ENCODE measurements around the gene TMEM81. TPM values are rescaled to one million over a fixed set of nuclear protein-coding genes. Genes with fewer than 3 reads are reported as not detected.

Gene TMEM81, protein sequence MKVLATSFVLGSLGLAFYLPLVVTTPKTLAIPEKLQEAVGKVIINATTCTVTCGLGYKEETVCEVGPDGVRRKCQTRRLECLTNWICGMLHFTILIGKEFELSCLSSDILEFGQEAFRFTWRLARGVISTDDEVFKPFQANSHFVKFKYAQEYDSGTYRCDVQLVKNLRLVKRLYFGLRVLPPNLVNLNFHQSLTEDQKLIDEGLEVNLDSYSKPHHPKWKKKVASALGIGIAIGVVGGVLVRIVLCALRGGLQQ
- polyA plus RNA-seq (2012; rRNA removed), result 1.8 and 2.7 TPM in 2 replicates
- 2.2 and 2.3 TPM in 2 replicates for polyA plus RNA-seq (2012; cell fraction: cytosol; rRNA removed)
- polyA plus RNA-seq (2012; cell fraction: nucleus; rRNA removed), result 1.9 and 3.8 TPM in 2 replicates

DNA sequence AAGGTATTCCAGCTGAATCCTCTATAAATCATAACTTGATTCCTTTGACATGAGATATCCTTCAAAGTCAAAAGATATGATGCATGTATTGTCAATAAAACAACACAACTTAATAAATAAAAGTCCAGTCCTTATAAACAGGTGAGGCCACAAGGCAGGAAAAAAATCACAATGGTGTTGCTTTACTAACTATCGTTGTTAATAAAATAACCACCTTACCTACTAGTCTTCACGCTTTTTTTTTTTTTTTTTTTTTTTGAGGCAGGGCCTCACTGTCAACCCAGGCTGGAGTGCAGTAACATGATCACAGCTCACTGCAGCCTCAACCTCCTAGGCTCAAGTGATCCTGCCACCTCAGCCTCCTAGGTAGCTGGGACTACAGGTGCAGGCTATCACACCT lies at the start of gene TMEM81:
Gene TMEM81 (minus strand): TSS at position 101 of the 400 bp plus-strand sequence. CDS start 140 bp downstream, outside the sequence.
- Histone ChIP-seq H3K9me3 (no peaks in the 10 kb centered on the region), H3K79me2 (ENCODE audit: insufficient read depth) (no peaks in the 10 kb centered on the region), H3K27ac (ENCODE audit: low read depth in 2 of 2, low read length in 1 of 2) (no peak within 1 kb of the TSS), H3K9ac (no peak within 1 kb of the TSS), H3F3A (replicated peaks; ENCODE audit: insufficient read depth) (peaks cover 3% of the 10 kb centered on the region), H3K9me2 (no peaks in the 10 kb centered on the region), H2AFZ (ENCODE audit: low read depth) (no peak within 1 kb of the TSS), H3K36me3 (replicated peaks in 1 of 2; ENCODE audit: control insufficient read depth in 1 of 2, insufficient read depth in 2 of 2, low read length in 1 of 2) (peaks cover 37 to 40% of the 10 kb centered on the region in 2 experiments), H3K4me2 (no peak within 1 kb of the TSS), H3K4me1 (ENCODE audit: control insufficient read depth in 1 of 2, insufficient read depth in 2 of 2, low read depth in 1 of 2, low read length in 1 of 2) (no peaks in the 10 kb centered on the region), H4K20me1 (ENCODE audit: insufficient read depth) (no peaks in the 10 kb centered on the region), H3K27me3 (ENCODE audit: insufficient read depth) (no peaks in the 10 kb centered on the region), H3K4me3 (ENCODE audit: low read depth in 2 of 2, low read length in 1 of 2) (no peak within 1 kb of the TSS)
- POLR2A ChIA-PET, result no interaction called here
- CTCF ChIA-PET, result interaction anchor here (1.5 to 9.9 kb wide), 3 partner anchors 23 to 172 kb away, joined by 7 to 74 read pairs (median 32); no protein-coding TSS in a partner anchor
- TF ChIP-seq FOXM1 (IDR thresholded peaks at IDR 0.05; ENCODE audit: low read depth), result no peak
- TF ChIP-seq RFX5 (IDR thresholded peaks at IDR 0.05; ENCODE audit: low read length), result no peak
- TF ChIP-seq, protein P1, sequence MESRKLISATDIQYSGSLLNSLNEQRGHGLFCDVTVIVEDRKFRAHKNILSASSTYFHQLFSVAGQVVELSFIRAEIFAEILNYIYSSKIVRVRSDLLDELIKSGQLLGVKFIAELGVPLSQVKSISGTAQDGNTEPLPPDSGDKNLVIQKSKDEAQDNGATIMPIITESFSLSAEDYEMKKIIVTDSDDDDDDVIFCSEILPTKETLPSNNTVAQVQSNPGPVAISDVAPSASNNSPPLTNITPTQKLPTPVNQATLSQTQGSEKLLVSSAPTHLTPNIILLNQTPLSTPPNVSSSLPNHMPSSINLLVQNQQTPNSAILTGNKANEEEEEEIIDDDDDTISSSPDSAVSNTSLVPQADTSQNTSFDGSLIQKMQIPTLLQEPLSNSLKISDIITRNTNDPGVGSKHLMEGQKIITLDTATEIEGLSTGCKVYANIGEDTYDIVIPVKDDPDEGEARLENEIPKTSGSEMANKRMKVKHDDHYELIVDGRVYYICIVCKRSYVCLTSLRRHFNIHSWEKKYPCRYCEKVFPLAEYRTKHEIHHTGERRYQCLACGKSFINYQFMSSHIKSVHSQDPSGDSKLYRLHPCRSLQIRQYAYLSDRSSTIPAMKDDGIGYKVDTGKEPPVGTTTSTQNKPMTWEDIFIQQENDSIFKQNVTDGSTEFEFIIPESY (IDR thresholded peaks at IDR 0.05; ENCODE audit: borderline replicate concordance, low read depth), result no peak
- TF ChIP-seq, protein P2, sequence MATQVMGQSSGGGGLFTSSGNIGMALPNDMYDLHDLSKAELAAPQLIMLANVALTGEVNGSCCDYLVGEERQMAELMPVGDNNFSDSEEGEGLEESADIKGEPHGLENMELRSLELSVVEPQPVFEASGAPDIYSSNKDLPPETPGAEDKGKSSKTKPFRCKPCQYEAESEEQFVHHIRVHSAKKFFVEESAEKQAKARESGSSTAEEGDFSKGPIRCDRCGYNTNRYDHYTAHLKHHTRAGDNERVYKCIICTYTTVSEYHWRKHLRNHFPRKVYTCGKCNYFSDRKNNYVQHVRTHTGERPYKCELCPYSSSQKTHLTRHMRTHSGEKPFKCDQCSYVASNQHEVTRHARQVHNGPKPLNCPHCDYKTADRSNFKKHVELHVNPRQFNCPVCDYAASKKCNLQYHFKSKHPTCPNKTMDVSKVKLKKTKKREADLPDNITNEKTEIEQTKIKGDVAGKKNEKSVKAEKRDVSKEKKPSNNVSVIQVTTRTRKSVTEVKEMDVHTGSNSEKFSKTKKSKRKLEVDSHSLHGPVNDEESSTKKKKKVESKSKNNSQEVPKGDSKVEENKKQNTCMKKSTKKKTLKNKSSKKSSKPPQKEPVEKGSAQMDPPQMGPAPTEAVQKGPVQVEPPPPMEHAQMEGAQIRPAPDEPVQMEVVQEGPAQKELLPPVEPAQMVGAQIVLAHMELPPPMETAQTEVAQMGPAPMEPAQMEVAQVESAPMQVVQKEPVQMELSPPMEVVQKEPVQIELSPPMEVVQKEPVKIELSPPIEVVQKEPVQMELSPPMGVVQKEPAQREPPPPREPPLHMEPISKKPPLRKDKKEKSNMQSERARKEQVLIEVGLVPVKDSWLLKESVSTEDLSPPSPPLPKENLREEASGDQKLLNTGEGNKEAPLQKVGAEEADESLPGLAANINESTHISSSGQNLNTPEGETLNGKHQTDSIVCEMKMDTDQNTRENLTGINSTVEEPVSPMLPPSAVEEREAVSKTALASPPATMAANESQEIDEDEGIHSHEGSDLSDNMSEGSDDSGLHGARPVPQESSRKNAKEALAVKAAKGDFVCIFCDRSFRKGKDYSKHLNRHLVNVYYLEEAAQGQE (IDR thresholded peaks at IDR 0.05; ENCODE audit: low read depth, low read length), result no peak
- no peak for TF ChIP-seq EP300 (IDR thresholded peaks at IDR 0.05; ENCODE audit: borderline replicate concordance in 1 of 2, low read depth in 1 of 2, low read length in 1 of 2)
- TF ChIP-seq RXRA (IDR thresholded peaks at IDR 0.05; ENCODE audit: borderline replicate concordance, low read depth), result no peak
- TF ChIP-seq, protein P3, sequence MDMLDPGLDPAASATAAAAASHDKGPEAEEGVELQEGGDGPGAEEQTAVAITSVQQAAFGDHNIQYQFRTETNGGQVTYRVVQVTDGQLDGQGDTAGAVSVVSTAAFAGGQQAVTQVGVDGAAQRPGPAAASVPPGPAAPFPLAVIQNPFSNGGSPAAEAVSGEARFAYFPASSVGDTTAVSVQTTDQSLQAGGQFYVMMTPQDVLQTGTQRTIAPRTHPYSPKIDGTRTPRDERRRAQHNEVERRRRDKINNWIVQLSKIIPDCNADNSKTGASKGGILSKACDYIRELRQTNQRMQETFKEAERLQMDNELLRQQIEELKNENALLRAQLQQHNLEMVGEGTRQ (IDR thresholded peaks at IDR 0.05; ENCODE audit: borderline replicate concordance, low read depth, low read length), result no peak
- TF ChIP-seq, protein P4, sequence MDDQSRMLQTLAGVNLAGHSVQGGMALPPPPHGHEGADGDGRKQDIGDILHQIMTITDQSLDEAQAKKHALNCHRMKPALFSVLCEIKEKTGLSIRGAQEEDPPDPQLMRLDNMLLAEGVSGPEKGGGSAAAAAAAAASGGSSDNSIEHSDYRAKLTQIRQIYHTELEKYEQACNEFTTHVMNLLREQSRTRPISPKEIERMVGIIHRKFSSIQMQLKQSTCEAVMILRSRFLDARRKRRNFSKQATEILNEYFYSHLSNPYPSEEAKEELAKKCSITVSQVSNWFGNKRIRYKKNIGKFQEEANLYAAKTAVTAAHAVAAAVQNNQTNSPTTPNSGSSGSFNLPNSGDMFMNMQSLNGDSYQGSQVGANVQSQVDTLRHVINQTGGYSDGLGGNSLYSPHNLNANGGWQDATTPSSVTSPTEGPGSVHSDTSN (IDR thresholded peaks at IDR 0.05), result no peak
- DNase-seq, result no peak
- WGBS (ENCODE audit: low lambda C conversion rate), result 100% methylated on average over 2 of the region's 2 CpGs

Data from SK-N-SH (cell line).